Vagina (tissue), 2 donors: ENCODE measurements around the gene ZNF2.

ENCODE experiments used
- CTCF ChIP-seq, 3 experiments: fragments of 450-650 bp in 2 of 3; fragments of 200-600 bp in 1 of 3; sonication (generic) in 1 of 3; IDR thresholded peaks; one replicate each; pipeline ENCODE4 v1.5.1; 2017 to 2019; ENCODE audit warnings: antibody characterized with exemption in 3 of 3, mild to moderate bottlenecking in 2 of 3, moderate library complexity in 2 of 3
- POLR2A ChIP-seq, 2 donors: fragments of 450-650 bp; IDR thresholded peaks; one replicate each; pipeline ENCODE4 v1.6.1; 2017; ENCODE audit warnings: antibody characterized with exemption in 2 of 2, mild to moderate bottlenecking in 2 of 2, moderate library complexity in 2 of 2

GRCh38 chr2:95206096-95206495 lies 40.5 kb downstream of the ZNF2 start:
- no peak for TF ChIP-seq CTCF (IDR thresholded peaks at IDR 0.05)
- no peak for TF ChIP-seq POLR2A (IDR thresholded peaks at IDR 0.05)
